Activated CD4-positive, alpha-beta T cell treated with anti-CD3 and anti-CD28 coated beads for 48 hours (primary cell): ENCODE data around the gene CCND2.

Experiments
- DNase-seq: peaks from one replicate; pipeline ENCODE4 v3.0.0-alpha.2; 2020

The CCND2 gene

DNA sequence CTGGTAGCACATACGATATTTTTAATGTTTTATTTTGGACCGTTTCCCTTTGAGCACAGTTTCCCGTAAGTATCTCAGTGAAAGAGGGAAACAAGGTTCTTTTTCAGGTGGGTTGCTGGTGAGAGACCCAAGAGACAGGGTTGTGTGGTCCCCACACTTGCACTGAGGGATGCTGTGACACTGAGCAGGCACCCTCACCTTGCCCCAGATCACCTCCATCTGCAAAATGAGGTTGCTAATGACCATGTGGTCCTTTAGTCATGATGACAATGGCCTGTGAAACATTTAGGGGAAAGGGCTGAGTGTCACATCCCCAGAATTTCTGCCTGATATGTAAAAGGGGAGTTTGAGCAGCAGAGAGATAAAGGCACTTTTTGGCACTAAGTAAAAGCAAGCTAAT is 4.3 kb downstream of the CCND2 start:
- no peak for DNase-seq

GRCh38 chr12:4278329-4279197 is 5.0 kb downstream of the CCND2 start:
- no peak for DNase-seq

DNA sequence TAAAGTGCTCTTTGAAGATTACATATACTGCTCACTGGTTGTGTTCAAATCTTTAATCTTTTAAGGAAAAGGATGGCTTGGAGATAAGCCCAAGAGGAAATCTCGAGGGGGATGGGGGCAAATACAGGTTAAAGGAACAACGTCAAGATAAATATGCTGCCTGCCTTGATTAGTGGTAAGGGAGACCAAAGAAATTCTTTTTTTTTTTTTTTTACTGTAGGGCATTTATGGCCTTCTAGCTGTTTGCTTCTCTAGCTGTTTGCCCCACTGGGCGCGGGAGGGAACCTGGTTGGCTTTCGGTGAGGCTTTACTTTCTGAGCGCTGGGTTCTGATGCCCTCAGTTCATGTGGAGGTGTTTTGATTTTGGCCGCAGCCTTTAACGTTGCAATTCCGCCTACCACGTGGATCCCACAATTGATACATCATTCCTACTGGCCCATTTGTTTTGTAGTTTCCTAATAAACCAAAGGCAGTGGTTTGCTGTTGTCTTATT is 5.7 kb downstream of the CCND2 start:
- no peak for DNase-seq

DNA sequence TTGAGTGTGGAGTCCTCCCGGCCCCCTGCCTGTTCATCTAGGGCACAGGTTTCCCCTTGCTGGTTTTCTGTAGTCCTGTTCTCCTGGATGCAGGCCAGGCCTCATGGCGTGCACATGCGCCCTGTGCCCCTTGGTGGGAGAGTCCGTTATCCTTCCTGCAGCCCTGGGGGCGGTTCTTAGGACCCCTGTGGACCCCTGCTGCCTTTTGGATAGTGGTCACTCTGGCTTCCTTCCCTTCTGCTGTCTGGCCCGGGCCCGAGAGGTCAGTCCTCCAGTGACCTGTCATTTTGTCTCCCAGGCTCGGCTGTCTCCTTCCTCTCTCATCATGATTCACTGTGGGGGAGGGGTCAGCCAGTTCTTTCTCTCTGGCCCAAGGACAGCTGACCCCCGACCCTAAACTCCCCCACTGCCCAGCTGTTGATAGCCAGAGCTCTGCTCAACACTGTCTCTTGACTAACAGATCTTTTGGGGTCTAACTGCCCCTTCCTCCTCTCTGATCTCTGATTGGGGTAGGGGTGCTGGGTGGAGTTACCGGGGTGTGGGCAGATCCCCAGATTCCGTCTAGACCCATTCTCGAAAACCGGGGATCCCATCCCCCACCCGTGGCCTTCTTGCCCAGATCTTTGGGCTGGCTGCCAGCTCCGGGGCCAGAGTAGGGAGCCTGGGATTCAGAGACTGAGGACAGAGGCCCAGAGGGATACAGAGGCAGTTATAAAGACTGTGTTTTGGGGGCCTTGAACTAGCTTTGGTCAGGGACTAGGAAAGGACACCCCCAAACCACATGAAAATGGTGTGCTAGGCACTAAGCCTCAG is 7.0 kb downstream of the CCND2 start:
- DNase-seq, result no peak

- DNase-seq, result no peak
Observed at GRCh38 chr12:4281173-4281654, 7.7 kb downstream of the CCND2 start.

GRCh38 chr12:4282103-4282891 is 8.7 kb downstream of the CCND2 start:
- peak; percentile 16 for DNase-seq

DNA sequence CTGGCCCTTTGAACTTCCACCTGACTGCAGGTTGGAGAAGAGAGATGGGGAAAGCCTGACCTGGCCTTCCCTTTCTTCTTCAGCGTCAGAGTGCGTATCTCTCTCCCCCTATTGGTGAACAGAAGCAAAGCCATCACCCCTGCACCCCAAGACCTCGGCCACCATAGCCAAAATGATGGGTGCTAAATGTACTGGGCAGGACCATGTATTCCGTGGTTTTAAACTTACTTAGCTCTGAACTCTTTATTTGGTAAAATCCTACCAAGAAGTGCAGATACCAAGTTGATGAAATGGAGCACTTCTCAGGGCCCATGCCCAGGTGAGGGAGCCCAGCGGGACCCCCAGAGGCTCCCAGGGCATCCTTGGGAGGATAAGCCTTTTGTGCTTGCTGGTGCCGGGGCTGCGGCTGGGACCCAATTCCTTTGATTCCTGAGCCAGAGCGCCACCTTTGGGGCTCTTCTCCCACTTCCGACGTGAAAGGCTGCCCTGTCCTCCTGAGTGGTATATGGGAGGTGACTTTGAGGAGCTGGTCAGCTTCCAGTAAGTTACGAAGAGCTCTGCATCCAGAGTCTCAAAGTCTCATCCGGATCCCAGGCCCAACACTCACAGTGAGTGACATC is 9.4 kb downstream of the CCND2 start:
- DNase-seq, result no peak

DNA sequence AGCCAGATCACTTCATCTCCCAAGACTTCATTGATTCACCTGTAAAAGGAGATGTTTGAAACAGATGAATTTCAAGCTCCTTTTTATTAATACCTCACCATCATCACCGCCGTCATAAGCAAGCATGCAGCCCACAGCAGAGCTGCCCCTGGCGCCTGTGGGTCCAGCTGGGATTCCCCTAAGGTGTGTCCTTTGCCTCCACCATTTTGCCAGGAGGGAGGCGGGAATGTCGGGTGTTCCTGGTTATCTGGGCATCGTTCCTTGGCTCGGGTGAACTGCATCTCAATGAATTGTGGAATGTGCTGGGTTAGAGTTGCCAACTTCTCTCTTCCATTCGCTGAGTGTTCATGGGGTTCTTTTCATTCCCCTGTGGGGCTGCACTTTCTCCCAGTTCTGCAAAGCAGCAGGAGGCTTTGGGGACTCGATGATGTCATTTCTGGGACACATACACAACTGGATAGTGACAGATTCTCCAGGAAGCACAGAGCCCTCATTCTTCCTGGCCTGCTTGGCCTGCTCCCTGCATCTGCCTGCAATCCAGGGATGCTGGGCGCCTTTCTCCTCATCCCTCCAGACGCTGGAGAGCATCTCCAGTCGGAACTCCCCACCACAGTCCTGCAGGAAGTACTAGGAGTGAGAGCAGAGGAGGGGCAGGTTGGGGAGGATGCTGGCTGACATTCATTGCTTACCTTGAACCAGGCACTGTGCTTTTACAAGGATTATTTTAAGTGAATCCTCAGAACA is 10.1 kb downstream of the CCND2 start:
- no peak for DNase-seq

- no peak for DNase-seq
Observed at GRCh38 chr12:4284306-4284705, 10.7 kb downstream of the CCND2 start.

GRCh38 chr12:4285070-4285469 is 11.5 kb downstream of the CCND2 start:
- DNase-seq, result no peak

DNA sequence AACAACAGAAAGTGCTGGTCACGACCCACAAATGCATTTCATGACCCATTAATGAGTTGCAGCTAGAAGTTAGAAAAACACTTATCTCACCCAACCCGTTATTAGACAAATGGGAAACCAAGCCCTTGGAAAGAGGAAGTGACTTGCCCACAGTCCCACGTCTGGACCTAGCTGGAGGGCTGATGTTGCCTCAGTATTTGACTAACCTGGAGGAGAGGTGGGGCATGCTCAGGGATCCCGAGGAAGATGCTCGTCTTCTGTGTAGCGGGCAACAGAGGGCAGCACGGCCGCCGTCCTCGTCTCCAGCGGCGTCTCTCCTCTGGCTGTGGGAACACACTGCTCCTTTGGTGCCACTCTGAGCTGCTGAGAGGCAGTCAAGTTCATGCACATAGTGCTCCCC is 12.7 kb downstream of the CCND2 start:
- peak; percentile 15 for DNase-seq

DNA sequence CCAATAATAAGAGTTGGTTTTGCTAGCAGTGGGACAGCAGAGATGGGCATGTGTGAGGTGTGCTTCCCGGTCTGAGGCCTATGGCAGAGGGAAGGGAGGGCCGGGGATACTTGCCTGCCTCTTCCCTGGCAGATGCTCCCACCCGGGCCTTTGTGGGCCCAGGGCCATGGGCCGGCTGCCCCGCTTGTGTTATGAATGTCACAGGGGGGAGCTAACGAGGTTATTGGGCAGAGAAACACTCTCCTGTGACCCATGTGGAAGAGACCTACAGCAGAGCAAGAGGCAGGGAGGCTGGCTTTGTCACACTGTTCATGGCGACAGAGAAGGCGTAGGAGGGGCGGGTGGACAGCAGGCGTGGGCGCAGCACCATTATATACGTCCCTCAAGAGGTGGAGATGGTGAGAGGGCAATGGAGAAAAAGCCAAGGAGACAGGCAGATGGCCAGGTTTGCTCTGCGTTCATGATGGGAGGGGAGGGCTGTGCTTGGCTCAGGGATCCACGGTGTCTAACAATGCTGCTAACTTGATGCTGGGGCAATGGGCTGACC is 13.3 kb downstream of the CCND2 start:
- DNase-seq, result peak; percentile 13

- DNase-seq, result peak; percentile 28
Observed at GRCh38 chr12:4287325-4288211, 14.0 kb downstream of the CCND2 start.

DNA sequence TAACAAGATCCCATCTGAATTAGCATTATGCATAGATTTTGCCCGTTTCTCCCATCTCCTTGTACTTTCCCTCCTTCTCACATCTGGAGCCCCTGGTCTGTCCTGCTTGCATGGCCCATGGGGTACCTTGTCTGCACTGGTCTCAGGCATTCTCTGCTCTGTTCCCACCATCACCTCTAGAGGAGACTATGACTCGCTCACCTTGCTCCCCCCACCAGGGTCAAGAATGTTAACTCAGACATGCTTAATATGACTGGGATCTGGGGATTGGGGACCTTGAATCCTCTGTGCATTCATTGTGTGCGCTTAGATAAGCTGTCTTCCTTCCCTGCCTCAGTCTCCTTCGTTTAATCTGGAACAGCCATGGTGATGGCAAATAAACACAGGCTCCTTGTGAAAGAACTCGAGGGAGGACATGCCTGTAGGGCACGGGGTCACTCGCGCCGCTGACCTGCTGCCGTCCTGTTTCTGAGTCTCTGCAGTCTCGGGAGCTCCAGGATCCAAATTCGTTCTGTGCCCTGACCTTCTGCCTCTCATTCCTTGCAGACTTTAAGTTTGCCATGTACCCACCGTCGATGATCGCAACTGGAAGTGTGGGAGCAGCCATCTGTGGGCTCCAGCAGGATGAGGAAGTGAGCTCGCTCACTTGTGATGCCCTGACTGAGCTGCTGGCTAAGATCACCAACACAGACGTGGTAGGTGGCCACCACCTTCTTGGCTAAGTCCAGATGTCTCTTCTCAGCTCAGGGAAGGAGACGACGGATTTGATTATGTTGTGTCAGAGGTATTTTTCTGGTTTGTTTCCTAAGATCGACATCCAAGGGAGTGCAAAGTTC is 15.0 kb downstream of the CCND2 start:
- peak; percentile 25 for DNase-seq

DNA sequence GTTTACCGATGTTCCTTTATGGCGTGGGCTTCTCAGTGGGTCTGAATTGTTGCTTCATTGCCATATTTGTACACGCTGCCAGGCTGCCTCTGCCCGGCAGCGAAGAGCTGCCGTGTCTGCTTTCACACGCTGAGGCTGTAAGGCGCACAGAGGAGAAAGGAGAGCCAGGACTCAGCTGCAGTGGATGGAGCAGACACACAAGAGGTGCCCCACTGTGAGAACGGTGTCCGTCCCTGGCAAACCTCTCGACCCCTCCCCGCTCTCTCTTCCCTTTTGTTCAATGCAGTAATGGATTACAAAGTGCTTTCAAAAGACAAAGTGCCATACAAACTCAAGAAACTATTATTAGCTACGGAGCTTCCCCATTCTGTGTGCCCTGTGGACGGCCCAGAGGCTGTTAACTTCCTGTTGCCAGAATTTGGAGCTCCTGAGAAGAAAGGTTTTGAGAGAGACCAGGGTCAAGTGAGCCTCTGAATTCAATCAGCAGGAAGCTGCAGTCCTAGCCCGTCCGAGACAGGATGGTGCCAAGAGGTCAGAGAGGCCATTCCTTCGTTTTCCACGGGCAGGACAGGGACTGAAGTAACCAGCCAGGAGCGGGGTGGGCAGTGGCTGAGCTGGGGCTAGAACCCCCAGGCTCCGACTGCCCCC is 15.8 kb downstream of the CCND2 start:
- no peak for DNase-seq

DNA sequence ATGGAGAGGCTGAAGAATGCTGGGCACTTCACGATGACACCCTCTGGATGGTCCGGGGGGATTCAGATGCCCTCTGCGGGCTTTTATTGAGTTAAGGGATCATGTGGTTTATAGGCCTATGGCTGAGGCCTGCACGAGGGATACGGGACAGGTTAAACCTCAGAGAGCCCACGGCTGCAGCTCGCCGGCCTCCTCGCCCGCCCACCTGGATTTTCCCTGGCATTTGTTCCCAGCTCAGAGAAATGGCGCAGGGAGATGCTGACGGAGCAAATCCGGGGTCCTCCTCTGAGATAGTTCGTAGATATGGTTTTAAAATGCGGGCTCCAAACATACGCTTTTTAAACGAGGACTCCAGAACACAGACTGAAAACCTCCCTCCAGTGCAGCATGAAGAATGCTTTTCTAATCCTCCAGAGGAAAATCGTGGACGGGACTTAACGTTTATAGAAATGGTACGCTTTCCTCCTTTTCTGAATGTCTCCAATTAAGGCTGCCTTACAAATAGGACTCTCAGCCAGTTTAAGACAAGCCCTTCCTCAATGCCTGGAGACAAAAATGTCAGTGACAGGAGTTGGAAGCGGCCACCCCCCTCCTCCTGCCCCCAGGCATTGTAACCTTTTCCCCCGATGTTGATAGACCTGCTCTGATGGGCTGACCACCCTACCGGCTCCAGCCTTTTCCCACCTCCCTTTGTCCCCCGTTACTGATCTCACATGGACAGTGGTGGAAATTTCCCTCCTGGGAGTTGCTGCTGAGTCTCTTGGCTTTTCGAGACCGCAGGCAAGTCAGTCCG is 16.6 kb downstream of the CCND2 start:
- no peak for DNase-seq

DNA sequence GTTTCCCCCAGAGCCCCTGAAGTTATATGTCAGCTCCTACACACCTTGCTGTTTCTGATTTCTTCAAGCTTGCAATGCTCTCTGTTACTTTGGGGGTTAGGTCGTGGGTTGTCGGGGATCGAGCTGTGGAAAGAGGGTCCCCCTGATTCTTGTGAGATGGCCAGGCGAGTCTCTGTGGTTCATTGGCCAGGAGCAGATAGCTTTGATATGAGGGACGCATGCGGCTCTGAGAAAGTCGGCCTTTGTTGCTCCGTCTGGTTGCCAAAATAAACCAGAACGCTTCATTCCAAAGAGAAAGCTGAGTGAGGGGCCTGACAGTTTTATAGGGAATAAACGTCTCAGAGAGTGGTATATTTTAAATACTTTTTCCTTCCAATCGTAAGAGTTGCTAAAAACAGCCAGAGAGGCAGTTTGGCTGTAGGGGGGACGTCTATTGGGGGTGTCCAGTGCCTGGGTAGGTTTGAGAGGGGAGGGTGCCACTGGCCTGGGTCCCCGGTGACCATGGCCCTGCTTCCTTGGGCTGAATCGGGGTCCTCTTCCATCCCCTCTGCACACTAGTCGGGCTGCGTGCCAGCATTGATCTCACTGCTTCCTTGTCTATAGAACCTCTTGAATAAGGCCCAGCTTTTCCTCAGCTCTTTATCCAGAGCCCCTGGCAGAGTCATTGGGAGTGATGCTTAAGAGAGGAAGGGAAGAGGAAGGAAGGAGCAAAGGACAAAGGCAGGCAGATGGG is 18.9 kb downstream of the CCND2 start:
- DNase-seq, result peak; percentile 15
